GM19193 (cell line): ENCODE results near the gene SYT4.

ENCODE experiments used
- POLR2A ChIP-seq: IDR thresholded peaks from 4 replicates; pipeline ENCODE4 v1.6.1; 2011; ENCODE audit not compliant: insufficient read depth, insufficient read length; ENCODE audit errors: extremely low read depth

Gene SYT4

GRCh38 chr18:43277164-43277600, at the start of gene SYT4:
Gene SYT4 (minus strand): TSS chr18:43277490. CDS start chr18:43277281, 209 bp downstream.
- no peak for TF ChIP-seq POLR2A

DNA sequence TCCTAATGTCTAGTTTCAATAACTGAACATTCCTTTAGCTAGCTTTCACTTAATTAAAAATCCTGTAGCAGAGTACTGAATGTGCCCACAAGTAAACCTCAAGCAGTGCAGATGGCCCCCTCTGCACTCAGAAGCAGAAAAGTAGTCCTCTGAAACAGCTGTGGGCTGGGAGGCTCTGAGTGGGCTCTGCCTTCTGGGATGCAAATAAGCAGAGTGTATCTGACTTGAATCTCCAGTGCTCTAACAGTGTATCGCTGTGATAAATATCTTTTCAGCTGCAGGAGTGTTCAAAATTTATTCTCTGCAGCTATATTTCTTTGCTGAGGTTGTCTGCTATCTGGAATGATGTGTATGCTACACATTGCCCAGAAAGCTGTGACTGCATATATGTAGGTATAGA, 44.8 kb upstream of the SYT4 start:
- TF ChIP-seq POLR2A: no peak

DNA sequence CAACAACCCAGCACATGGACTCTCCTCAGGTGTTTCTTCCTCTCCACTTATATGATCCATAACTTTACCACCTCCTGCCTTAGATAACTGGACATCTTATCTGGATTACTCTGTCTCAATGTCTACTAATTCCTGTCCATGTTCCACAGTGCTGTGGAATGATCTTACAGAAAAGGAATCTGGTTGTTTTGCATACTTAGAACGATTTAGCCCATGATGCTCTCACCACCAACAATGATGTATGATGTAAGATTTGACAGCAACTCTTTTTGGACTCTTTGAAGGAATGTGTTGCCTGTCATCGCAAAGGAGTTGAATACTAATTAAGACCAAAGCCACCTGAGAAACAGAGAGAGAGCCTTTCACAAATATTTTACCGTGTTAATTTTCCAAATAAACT, 37.7 kb upstream of the SYT4 start:
- TF ChIP-seq POLR2A: no peak

DNA sequence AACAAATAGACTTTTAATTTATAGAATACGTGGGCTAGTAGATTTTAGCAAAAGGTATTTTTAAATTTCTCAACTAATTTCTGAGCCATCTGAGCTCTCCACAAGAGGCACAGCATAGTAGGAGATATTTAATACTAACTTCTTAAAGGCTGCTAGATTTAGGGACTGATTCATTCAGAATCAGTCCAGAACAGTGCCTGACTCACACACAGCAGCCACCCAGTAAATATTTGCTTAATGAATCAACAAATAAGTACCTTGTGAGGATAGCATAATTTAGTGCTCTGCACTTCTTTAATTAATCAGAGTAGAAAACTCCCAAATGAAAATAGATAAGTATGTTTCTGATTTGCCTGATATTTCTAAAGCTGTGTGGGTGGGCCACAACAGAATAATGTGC, 35.6 kb upstream of the SYT4 start:
- no peak for TF ChIP-seq POLR2A

GRCh38 chr18:43310239-43310638, 32.9 kb upstream of the SYT4 start:
- TF ChIP-seq POLR2A: no peak

- no peak for TF ChIP-seq POLR2A
These were observed 26.1 kb upstream of the SYT4 start for GRCh38 chr18:43303376-43303775.

- no peak for TF ChIP-seq POLR2A
These were observed 6.0 kb upstream of the SYT4 start for GRCh38 chr18:43283299-43283698.

DNA sequence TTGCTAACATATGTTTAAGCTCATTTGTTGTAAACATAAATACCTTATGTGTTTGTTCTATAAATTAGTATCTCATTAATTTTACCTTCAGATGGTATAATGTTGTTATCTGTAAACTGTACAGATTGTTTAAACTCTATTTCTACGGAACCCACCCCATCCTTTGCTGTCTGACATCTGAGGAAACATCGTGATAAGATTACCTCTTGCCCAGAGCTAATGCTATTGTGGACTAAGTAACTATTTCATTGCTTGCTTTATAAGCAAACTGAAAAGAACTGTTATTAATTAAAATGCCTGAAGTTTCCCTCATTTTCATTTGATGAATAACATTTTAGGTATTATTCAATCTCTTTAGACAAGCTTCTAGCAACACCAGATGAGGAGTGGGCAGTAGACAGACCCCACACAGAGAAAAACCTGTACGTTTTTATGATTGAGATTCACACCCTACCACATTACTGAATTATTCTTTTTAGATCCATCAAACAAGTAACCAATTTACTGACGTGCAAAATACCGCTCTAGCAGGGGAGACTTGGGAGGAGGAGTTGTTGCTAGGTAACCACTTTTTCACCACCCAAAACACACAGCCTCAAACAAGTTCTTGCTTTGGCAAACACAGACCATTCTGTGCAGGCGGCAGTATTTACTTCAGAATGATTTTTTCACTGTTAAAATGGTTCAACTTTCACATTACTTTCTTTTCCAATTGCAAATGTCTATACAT, 1.9 kb upstream of the SYT4 start:
- no peak for TF ChIP-seq POLR2A

DNA sequence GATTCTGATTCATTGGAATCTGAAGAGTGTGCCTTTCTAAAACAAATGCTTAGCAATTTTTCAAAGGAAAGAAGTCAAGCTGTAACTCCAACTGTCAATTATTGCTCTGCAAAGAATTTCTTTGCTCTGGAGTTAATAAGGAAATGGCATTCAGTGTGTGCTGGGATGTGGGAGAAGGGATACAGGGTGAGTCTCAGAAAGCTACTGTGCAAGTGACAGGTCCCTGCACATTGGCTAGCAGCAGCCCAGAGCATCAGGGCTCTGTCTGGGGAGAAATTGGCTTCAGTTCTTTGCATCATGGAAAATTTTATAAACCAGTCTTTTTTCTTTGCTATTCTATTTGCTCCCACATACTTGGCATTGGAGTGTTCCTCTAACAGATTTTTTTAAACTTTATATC, 1.1 kb upstream of the SYT4 start:
- TF ChIP-seq POLR2A: no peak

DNA sequence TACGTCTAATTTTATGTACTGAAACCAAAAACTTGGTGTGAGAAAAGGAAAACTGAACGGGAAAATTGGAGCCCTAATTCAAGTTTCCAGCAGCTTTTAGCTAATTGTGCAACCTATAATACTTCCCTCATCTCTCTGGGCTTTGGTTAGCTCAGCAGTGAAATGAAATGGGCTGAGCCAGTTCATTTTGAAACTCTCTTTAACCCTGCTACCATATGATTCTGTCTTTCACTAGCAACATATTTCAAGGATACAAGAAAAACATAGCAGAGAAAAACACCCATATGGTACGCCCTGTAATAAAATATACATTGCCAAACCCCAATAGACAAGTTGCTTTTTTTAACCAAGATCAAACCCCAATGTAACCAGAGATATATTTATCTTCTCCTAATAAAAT, 799 bp downstream of the SYT4 start:
- no peak for TF ChIP-seq POLR2A

GRCh38 chr18:43275546-43275945, 1.7 kb downstream of the SYT4 start:
- no peak for TF ChIP-seq POLR2A

- no peak for TF ChIP-seq POLR2A
These were observed 2.8 kb downstream of the SYT4 start for GRCh38 chr18:43274526-43274925.

GRCh38 chr18:43271593-43272432, 5.5 kb downstream of the SYT4 start:
- TF ChIP-seq POLR2A: no peak

GRCh38 chr18:43267818-43268217, 9.5 kb downstream of the SYT4 start:
- TF ChIP-seq POLR2A: no peak

DNA sequence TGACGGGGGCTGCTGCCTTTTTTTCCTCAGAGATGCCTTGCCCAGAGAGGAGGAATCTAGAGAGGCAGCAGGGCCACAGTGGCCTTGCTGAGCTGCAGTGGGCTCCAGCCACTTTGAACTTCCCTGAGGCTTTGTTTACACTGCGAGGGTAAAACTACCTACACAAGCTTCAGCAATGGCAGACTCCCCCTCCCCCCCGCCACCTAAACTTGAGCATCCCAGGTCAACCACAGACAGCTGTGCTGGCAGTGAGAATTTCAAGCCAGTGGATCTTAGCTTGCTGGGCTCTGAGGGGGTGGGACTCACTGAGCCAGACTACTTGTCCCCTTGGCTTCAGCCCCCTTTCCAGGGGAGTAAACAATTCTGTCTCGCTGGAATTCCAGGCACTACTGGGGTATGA, 11.8 kb downstream of the SYT4 start:
- TF ChIP-seq POLR2A: no peak
